SH-SY5Y (cell line): Measurements from ENCODE around the gene NOC4L.

Source experiments
- GATA2 ChIP-seq: IDR thresholded peaks from 2 replicates; pipeline ENCODE4 v1.6.1; 2011; ENCODE audit warnings: mild to moderate bottlenecking, low read depth, low read length
- GATA3 ChIP-seq: IDR thresholded peaks from 2 replicates; pipeline ENCODE4 v1.6.1; 2011; ENCODE audit warnings: low read depth, mild to moderate bottlenecking, low read length, moderate library complexity

- TF ChIP-seq GATA2, result no peak
- no peak for TF ChIP-seq GATA3
Measured at GRCh38 chr12:132158677-132159554, 14.7 kb downstream of the NOC4L start.
